K562 (cell line): ENCODE data around the gene TSPAN15. TPM values are rescaled to one million over a fixed set of nuclear protein-coding genes. Genes with fewer than 3 reads are reported as not detected.

Source experiments
- FOXK2 ChIP-seq, 2 experiments: fragments of 450-650 bp; IDR thresholded peaks in 1 of 2; conservative IDR thresholded peaks in 1 of 2; 2 replicates each; pipeline ENCODE4 v1.6.1; 2016; ENCODE audit warnings: low read depth in 2 of 2, mild to moderate bottlenecking in 1 of 2
- ID3 ChIP-seq, 2 experiments: fragments of 250-450 bp in 1 of 2; fragments of 450-650 bp in 1 of 2; sonication (Bioruptor Pico) in 1 of 2; IDR thresholded peaks; 2 replicates each; pipeline versions ENCODE4 v1.6.1 to v1.8.0; 2016 to 2021; ENCODE audit warnings: mild to moderate bottlenecking in 2 of 2, moderate library complexity in 2 of 2, missing compliant biosample characterization in 1 of 2, missing genetic modification characterization in 1 of 2
- KDM5B ChIP-seq: fragments of 200-600 bp; sonication (generic); IDR thresholded peaks from 2 replicates; pipeline ENCODE4 v1.6.1; 2012; ENCODE audit warnings: low read depth, mild to moderate bottlenecking, moderate library complexity, low read length, control low read depth, inconsistent platforms; ENCODE audit not compliant: insufficient replicate concordance
- LARP7 ChIP-seq: fragments of 450-650 bp; IDR thresholded peaks from 2 replicates; pipeline ENCODE4 v1.6.1; 2016
- RBM25 ChIP-seq: fragments of 200-400 bp; formaldehyde crosslinking; IDR thresholded peaks from 2 replicates; pipeline ENCODE4 v1.6.1; 2018; ENCODE audit warnings: low read length, low read depth, moderate library complexity; ENCODE audit not compliant: severe bottlenecking
- SMAD2 ChIP-seq: fragments of 150-350 bp; IDR thresholded peaks from 2 replicates; pipeline ENCODE4 v1.6.1; 2014; ENCODE audit warnings: low read depth, mild to moderate bottlenecking, low read length
- USF1 ChIP-seq: sonication (generic); formaldehyde crosslinking; IDR thresholded peaks from 2 replicates; pipeline ENCODE4 v1.9.0; 2022; ENCODE audit warnings: mild to moderate bottlenecking, missing genetic modification reagents
- ZBTB26 ChIP-seq: fragments of 450-650 bp; formaldehyde crosslinking; IDR thresholded peaks from 2 replicates; pipeline ENCODE4 v1.4.0; 2022; ENCODE audit warnings: missing genetic modification characterization
- ZNF133 ChIP-seq: fragments of 250-450 bp; sonication (Bioruptor Pico); IDR thresholded peaks from 2 replicates; pipeline ENCODE4 v1.4.0; 2020; ENCODE audit warnings: mild to moderate bottlenecking
- ZNF175 ChIP-seq: fragments of 200-800 bp; sonication (Bioruptor generic); IDR thresholded peaks from 2 replicates; pipeline ENCODE4 v1.6.1; 2016; ENCODE audit warnings: low read depth, mild to moderate bottlenecking, missing genetic modification characterization, missing compliant biosample characterization
- ZNF277 ChIP-seq: fragments of 250-450 bp; sonication (Bioruptor Pico); IDR thresholded peaks from 2 replicates; pipeline ENCODE4 v1.8.0; 2022; ENCODE audit warnings: inconsistent platforms, mild to moderate bottlenecking, moderate library complexity, borderline replicate concordance
- ZNF512 ChIP-seq: IDR thresholded peaks from 2 replicates; pipeline ENCODE4 v1.6.1; 2016; ENCODE audit warnings: missing genetic modification characterization, missing compliant biosample characterization
- ZNF79 ChIP-seq: fragments of 250-450 bp; sonication (Bioruptor Pico); IDR thresholded peaks from 2 replicates; pipeline ENCODE4 v1.4.0; 2020; ENCODE audit warnings: low read depth, mild to moderate bottlenecking, moderate library complexity
- polyA plus RNA-seq, 8 experiments: library from polyadenylated mRNA; depleted of rRNA in 4 of 8; stranded (reverse) in 5 of 8; unstranded in 3 of 8; fragments of >200 nt; fragmentation: Nextera tagmentation in 2 of 8; fragmentation: Illumina TruSeq in 1 of 8; extraction: Ambion mirVana in 2 of 8; extraction: Trizol in 1 of 8; gene quantifications; 2 replicates each; pipeline versions ENCODE4 v1.2.1 to v1.2.3, GENCODE V29; 2011 to 2014; ENCODE audit warnings: inconsistent platforms in 1 of 8, missing spikeins in 1 of 8
- total RNA-seq, 7 experiments: library from RNA; depleted of rRNA in 6 of 7; stranded (reverse); fragments of >200 nt in 6 of 7; fragmentation: Illumina TruSeq in 2 of 7; extraction: Trizol in 2 of 7; gene quantifications; 2 replicates each; pipeline versions ENCODE4 v1.2.1 to v1.2.3, GENCODE V29; 2011 to 2021; ENCODE audit warnings: low replicate concordance in 1 of 7

The TSPAN15 gene
- total and polyA plus RNA-seq, 9 of the 15 experiments (the other 6 are each of a cell fraction or from before 2014, with no cell fraction given): 0.33 to 1.0 (median 0.45) TPM; not detected in 2

GRCh38 chr10:69455006-69455763, 3.9 kb downstream of the TSPAN15 start (continued):
- TF ChIP-seq ZNF79 (CRISPR knock-in tag): no peak
- no peak for TF ChIP-seq ZBTB26 (CRISPR knock-in tag)
- TF ChIP-seq ZNF175 (CRISPR knock-in tag): no peak
- TF ChIP-seq RBM25: no peak
- peak; percentile 70 for TF ChIP-seq ZNF512 (tag)
- no peak for TF ChIP-seq LARP7
- TF ChIP-seq ZNF133 (CRISPR knock-in tag): no peak
- no peak for TF ChIP-seq ZNF277 (CRISPR knock-in tag)
- TF ChIP-seq USF1 (CRISPR knock-in tag): no peak
- no peak for TF ChIP-seq KDM5B
- TF ChIP-seq ID3 (CRISPR knock-in tag; IDR thresholded peaks at IDR 0.05): no peak
- no peak for TF ChIP-seq ID3 (tag; IDR thresholded peaks at IDR 0.05)
- TF ChIP-seq SMAD2: no peak
- no peak for TF ChIP-seq FOXK2 (conservative IDR thresholded peaks at IDR 0.05 in 1 of 2, IDR thresholded peaks at IDR 0.05 in 1 of 2; ENCODE audit: low read depth in 2 of 2)
